D721Med (cell line): ENCODE results near the gene CAPN9.

Source experiments
- DNase-seq: peaks from one replicate; pipeline ENCODE4 v3.0.0; 2011; ENCODE audit warnings: low spot score; ENCODE audit not compliant: insufficient read length
- FAIRE-seq: peaks from 2 replicates; lab custom pipeline; 2011; peaks lifted over from hg19 to GRCh38; lab: Jason Lieb, UNC
- TF ChIP-seq, protein P1 (sequence below): IDR thresholded peaks from 2 replicates; pipeline ENCODE4 v1.5.1; 2012; ENCODE audit warnings: mild to moderate bottlenecking, control low read depth; ENCODE audit not compliant: insufficient read depth; ENCODE audit errors: missing control alignments

Gene CAPN9

DNA sequence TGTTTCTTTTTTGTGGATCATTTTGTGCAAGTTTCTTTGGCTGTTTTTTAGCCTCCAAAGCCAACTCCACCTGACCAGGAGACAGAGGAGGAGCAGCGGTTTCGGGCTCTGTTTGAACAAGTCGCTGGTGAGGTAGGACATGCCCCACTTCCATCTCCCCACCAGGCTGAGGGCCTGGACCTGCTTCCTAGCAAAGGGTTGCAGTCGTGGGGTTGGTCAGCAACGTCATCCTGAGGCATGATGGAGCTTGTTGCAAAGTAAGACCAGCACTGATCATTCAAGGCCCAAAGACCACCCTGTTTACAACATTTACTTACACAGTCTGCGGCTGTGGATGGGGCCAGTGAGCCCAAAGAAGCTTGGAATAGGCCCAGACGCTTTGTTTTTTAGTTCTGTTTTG, 40.3 kb downstream of the CAPN9 start:
- TF ChIP-seq, protein P1, sequence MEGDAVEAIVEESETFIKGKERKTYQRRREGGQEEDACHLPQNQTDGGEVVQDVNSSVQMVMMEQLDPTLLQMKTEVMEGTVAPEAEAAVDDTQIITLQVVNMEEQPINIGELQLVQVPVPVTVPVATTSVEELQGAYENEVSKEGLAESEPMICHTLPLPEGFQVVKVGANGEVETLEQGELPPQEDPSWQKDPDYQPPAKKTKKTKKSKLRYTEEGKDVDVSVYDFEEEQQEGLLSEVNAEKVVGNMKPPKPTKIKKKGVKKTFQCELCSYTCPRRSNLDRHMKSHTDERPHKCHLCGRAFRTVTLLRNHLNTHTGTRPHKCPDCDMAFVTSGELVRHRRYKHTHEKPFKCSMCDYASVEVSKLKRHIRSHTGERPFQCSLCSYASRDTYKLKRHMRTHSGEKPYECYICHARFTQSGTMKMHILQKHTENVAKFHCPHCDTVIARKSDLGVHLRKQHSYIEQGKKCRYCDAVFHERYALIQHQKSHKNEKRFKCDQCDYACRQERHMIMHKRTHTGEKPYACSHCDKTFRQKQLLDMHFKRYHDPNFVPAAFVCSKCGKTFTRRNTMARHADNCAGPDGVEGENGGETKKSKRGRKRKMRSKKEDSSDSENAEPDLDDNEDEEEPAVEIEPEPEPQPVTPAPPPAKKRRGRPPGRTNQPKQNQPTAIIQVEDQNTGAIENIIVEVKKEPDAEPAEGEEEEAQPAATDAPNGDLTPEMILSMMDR = no peak
- no peak for FAIRE-seq
- DNase-seq = no peak

DNA sequence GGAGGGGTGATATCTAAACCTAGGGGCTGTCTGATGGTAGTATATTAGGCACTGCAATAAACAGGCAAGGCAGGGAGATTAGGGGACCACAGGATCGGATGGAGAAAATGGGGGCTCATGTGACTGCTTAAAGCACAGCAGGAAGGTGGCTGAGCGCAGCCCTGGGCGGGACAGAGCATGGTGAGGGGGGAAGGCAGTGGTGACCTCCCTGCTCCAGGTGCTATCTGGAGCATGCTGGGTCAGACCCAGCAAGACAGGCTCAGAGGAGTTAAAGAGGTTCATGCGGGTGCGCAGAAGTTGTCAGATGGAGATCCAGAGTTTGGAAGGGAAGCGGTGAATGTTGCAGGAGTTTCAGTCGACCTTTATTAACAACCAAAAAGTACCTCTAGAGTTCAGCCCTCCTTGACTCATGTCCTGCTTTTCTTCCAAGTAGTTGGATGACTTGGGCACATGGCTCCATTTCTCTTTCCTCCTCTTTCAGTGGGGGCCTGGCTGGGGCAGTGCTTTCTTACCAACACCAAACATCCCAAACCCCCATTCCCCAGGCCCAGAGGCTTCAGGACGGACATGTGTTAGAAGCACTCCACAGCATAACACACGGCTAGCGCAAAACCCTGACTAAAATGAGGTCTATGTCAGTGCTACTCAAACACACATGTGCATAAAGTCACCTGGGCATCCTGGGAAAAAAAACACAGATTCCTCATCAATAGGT, 41.5 kb downstream of the CAPN9 start:
- DNase-seq (no peak), FAIRE-seq (no peak)
- TF ChIP-seq, protein P1 = no peak

DNA sequence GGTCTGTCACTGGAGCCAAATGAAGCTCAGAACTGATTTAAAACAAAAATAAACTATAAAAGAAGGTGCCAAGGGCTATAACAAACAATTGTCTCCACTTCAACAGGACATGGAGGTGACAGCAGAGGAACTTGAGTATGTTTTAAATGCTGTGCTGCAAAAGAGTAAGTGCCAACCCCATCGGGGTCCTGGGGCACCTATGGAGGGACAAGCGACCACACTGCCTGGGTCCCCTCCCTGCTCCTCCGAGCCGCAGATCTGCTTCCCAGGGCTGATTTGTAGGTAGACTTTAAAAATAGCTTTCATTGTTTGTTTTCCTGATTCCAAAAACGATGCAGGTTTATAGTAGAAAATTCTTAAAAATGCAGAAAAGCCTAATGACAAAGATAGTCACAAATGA, 42.8 kb downstream of the CAPN9 start:
- DNase-seq (no peak), FAIRE-seq (no peak)
- TF ChIP-seq, protein P1 = no peak

DNA sequence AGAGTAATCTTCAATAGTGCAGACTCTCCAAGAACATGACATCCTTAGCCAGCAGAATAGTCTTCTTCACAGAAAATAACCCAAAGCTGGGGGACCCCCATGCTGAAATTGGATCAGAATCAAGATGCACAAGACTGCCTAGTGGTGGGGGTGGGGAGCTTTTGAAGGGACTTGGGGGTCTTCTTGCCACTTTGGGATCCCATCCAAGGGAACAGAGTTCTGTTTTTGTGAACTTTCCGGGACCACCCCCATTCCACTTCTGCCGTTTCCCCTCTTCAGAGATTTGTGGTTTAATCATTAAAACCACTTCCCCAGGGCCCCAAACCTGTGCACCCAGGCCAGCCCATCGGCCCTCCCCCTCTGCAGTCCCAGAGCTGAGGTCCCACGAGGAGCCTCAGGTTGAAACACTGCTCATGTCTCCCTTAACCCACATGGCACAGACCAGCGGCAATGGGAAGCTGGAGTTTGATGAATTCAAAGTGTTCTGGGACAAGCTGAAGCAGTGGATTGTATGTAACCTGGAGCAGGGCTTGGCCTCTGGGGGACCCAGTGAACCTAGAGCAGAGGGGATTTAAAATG, 44.9 kb downstream of the CAPN9 start:
- DNase-seq (no peak), FAIRE-seq (no peak)
- TF ChIP-seq, protein P1 = no peak

DNA sequence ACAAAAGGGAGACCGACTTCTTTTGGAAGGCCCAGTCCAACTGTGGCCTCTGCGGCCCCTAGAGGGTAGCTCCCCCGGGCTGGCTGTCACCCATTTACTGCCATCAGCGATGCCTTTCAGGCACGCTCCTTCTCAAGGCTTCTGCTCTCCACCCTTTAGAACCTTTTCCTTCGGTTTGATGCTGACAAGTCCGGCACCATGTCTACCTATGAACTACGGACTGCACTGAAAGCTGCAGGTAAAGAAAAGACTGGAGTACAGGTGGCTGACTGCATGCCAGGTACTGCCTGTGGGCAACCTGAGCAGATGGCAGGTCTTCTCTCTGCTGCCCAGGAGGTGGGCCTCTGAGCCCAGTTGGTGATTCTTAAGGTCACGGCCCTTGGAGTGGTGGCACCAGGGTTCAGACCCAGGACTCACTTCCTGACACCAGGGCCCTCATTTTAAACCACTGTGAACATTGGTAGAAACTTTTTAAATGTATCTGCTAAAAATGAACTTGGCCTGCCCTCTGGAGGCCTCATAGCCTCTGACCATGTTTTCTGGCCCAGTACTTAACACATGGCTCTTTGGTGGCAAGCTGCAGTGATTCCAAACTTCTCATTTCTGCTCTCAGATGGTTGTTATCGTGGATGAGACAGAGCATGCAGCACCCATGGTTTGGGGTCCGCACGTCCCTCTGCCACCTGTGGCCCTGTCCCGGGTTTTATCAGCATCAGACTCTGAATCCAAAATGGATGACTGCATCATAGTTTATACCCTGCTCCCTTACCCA, 45.7 kb downstream of the CAPN9 start:
- TF ChIP-seq, protein P1 = peak; percentile 16
- FAIRE-seq (no peak), DNase-seq (no peak)

DNA sequence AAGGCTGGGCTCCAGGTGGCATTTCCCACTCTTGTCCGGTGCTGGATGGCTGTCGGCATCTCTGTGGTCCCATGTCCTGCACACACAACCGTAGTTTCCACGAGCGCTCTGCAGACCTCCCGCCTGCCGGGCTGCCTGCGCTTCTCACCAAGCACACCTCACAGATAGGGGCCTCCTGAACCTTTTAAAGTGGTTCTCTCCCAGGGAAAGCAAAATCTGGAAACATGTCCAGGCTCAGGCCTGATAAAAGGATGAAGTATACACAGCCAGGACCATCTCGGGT, 46.2 kb downstream of the CAPN9 start:
- FAIRE-seq (no peak), DNase-seq (no peak)
- TF ChIP-seq, protein P1 = no peak

DNA sequence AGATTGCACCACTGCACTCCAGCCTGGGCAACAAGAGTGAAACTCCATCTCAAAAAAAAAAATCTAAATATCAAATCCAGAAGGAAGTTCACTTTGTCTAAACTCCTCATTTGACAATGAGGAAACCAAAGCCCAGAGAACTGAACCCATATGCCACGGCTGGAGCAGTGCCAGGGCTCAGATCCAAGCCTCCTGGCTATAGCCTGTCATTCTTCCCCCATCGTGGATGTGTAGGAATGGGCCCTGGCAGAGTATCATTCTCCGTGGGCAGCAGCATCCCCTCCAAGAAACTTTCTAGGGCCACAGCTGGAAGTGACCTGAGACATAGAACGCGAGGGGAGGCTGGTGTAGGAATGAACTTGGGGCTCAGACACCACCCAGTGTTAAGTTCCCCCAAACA, 47.2 kb downstream of the CAPN9 start:
- DNase-seq (no peak), FAIRE-seq (no peak)
- TF ChIP-seq, protein P1 = no peak
